ENCODE data around the gene KLHL42.
"Not testable (repeated sequence)": the region's sequence is repeated elsewhere in the genome, so short reads cannot be mapped to it uniquely, and the experiment has no call there.

DNA sequence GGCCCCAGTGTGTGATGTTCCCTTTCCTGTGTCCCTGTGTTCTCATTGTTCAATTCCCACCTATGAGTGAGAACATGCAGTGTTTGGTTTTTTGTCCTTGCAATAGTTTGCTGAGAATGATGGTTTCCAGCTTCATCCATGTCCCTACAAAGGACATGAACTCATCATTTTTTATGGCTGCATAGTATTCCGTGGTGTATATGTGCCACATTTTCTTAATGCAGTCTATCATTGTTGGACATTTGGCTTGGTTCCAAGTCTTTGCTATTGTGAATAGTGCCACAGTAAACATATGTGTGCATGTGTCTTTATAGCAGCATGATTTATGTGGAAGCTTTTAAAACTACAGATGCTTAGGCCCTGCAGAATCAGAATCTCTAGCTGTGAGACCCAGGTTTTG lies 34.3 kb upstream of the KLHL42 start:
- TF ChIP-seq, protein P1, sequence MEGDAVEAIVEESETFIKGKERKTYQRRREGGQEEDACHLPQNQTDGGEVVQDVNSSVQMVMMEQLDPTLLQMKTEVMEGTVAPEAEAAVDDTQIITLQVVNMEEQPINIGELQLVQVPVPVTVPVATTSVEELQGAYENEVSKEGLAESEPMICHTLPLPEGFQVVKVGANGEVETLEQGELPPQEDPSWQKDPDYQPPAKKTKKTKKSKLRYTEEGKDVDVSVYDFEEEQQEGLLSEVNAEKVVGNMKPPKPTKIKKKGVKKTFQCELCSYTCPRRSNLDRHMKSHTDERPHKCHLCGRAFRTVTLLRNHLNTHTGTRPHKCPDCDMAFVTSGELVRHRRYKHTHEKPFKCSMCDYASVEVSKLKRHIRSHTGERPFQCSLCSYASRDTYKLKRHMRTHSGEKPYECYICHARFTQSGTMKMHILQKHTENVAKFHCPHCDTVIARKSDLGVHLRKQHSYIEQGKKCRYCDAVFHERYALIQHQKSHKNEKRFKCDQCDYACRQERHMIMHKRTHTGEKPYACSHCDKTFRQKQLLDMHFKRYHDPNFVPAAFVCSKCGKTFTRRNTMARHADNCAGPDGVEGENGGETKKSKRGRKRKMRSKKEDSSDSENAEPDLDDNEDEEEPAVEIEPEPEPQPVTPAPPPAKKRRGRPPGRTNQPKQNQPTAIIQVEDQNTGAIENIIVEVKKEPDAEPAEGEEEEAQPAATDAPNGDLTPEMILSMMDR (IDR thresholded peaks at IDR 0.05), result not testable (repeated sequence)
- TF ChIP-seq POLR2A (IDR thresholded peaks at IDR 0.05), result not testable (repeated sequence)
